Heart left ventricle (tissue), 16 donors: ENCODE measurements around the gene SKP1. TPM values are rescaled to one million over a fixed set of nuclear protein-coding genes. Genes with fewer than 3 reads are reported as not detected.
"Not testable (repeated sequence)": the region's sequence is repeated elsewhere in the genome, so short reads cannot be mapped to it uniquely, and the experiment has no call there.

ENCODE experiments used
- ATAC-seq, 4 donors: fragments of 200-7000 bp; cut with Tn5 transposase; one replicate each; pipeline ENCODE4 v1.9.1; 2020 to 2022; ENCODE audit warnings: moderate library complexity in 4 of 4, mild to moderate bottlenecking in 3 of 4, moderate number of reproducible peaks in 1 of 4
- DNase-seq, 5 donors: peaks; one replicate each; pipeline ENCODE4 v3.0.0-alpha.2; 2020
- H3K27ac ChIP-seq, 12 donors: fragments of 200-600 bp; sonication (generic) in 4 of 12; one replicate each; pipeline versions ENCODE4 v1.5.0 to v1.8.0; 2016 to 2022; ENCODE audit warnings: mild to moderate bottlenecking in 2 of 12
- H3K27me3 ChIP-seq, 9 donors: fragments of 200-600 bp; sonication (generic) in 2 of 9; one replicate each; pipeline versions ENCODE4 v1.5.1 to v1.8.0; 2016 to 2022; ENCODE audit warnings: mild to moderate bottlenecking in 3 of 9
- H3K36me3 ChIP-seq, 9 donors: fragments of 200-600 bp; sonication (generic) in 2 of 9; one replicate each; pipeline versions ENCODE4 v1.5.0 to v1.8.0; 2018 to 2022; ENCODE audit warnings: mild to moderate bottlenecking in 2 of 9
- H3K4me1 ChIP-seq, 12 donors: fragments of 200-600 bp; sonication (generic) in 4 of 12; one replicate each; pipeline versions ENCODE4 v1.5.0 to v1.8.0; 2016 to 2022; ENCODE audit warnings: mild to moderate bottlenecking in 3 of 12
- H3K4me3 ChIP-seq, 12 donors: fragments of 200-600 bp; sonication (generic) in 4 of 12; one replicate each; pipeline versions ENCODE4 v1.5.0 to v1.8.0; 2017 to 2022; ENCODE audit warnings: mild to moderate bottlenecking in 9 of 12, moderate library complexity in 4 of 12
- H3K9me3 ChIP-seq, 12 donors: fragments of 200-600 bp; sonication (generic) in 4 of 12; one replicate each; pipeline versions ENCODE4 v1.5.0 to v1.8.0; 2016 to 2022; ENCODE audit warnings: mild to moderate bottlenecking in 1 of 12
- CTCF ChIP-seq, 12 donors: fragments of 200-600 bp; sonication (generic) in 4 of 12; IDR thresholded peaks; one replicate each; pipeline versions ENCODE4 v1.5.0 to v1.8.0; 2018 to 2022; ENCODE audit warnings: antibody characterized with exemption in 12 of 12, mild to moderate bottlenecking in 5 of 12
- POLR2A ChIP-seq, 2 donors: fragments of 450-650 bp; IDR thresholded peaks; one replicate each; pipeline ENCODE4 v1.6.1; 2017; ENCODE audit warnings: antibody characterized with exemption in 2 of 2, mild to moderate bottlenecking in 2 of 2, moderate library complexity in 2 of 2
- WGBS, 4 donors: extraction: QIAGEN DNeasy Blood & Tissue Kit in 2 of 4; methylation state at CpG; one replicate each; pipeline versions ENCODE4 v1.1.5 to v1.1.7; 2013 to 2018; 5-methylcytosine and 5-hydroxymethylcytosine counted together
- intact Hi-C, 10 donors: fragments of 100-400 bp; cut with DNase I; formaldehyde crosslinking; loops; one replicate each; pipeline versions ENCODE4 v1.11.1 to v1.14.2; 2022
- polyA plus RNA-seq, 2 donors: library from polyadenylated mRNA; stranded (reverse); fragments of 200-250 nt; gene quantifications; one replicate each; pipeline ENCODE4 v1.2.3, GENCODE V29; 2013
- total RNA-seq, 9 donors: library from RNA; depleted of rRNA in 2 of 9; stranded (reverse); fragments of >200 nt in 2 of 9; fragmentation: NEBNext Ultra II Directional in 3 of 9; extraction: Animal tissue kit (Norgen Biotek cat#: 25700) in 3 of 9; gene quantifications; one replicate each; pipeline versions ENCODE4 v1.1.0 to v1.2.4, GENCODE V29; 2016 to 2023
- donor health status: ischemic (EF 13 %, LVEDD 7.1; RV severe dilation, severe dysfunction).
- donor health status: healthy with polysubstance abuse.
- donor health status: DM: no; HTN: yes; CAD: no.
- donor health status: DM: no; HTN: no; CAD: no.
- donor health status: ischemic (EF 25% LVEDD 6.9; RV normal size, moderate dysfunction).
- donor health status: ischemic (EF 25% LVEDD 5.7; RV mildly dilated, moderate dysfunction).
- donor health status: healthy.
- donor health status: DM: yes; HTN: yes; CAD: no.
- donor health status: ischemic (EF 35%, LVEDD 5.7; RV mildly dilated, moderate dysfunction).
- donor health status: nonischemic (EF 11% LVEDD 7.7; RV severe dilation, severe dysfunction).
- donor health status: DM: yes; HTN: yes; CAD: no.
- donor health status: PGD.
- donor health status: ischemic (EF 29% LVEDD 5.4; RV normal size, mild dysfunction).
- donor health status: nonischemic (EF 23%, LVEDD 6.1; RV moderate dilation, normal function).

The SKP1 gene
- total and polyA plus RNA-seq, 11 donors = 175 to 1,085 (median 459) TPM

GRCh38 chr5:134223406-134224248, 46.9 kb upstream of the SKP1 start:
- intact Hi-C loops = loop anchor here in 2 of 10 donors (5.0 kb wide), 2 partner anchors 36 to 41 kb away; no protein-coding TSS in a partner anchor
- no peaks in the 10 kb centered on the region for H3K9me3 ChIP-seq
- no peaks in the 10 kb centered on the region for H3K27me3 ChIP-seq
- WGBS, 4 donors = 17 to 25% (median 23%) methylated on average over 9 of the region's 9 CpGs
- H3K27ac ChIP-seq = peak overlapping the region in 9 of 12 donors; percentile 99 to 100 (median 100)
- H3K36me3 ChIP-seq = peaks cover 0 to 12% (median 3%) of the 10 kb centered on the region in 9 donors
- H3K4me1 ChIP-seq = peaks cover 8 to 82% (median 71%) of the 10 kb centered on the region in 12 donors
- DNase-seq (no peak), ATAC-seq (no peak)
- no peak for TF ChIP-seq CTCF (IDR thresholded peaks at IDR 0.05)
- TF ChIP-seq POLR2A (IDR thresholded peaks at IDR 0.05) = no peak
- peak overlapping the region in 11 of 12 donors; percentile 64 to 100 (median 95) for H3K4me3 ChIP-seq

GRCh38 chr5:134221690-134222089, 44.9 kb upstream of the SKP1 start:
- intact Hi-C loops = loop anchor here in 2 of 10 donors (5.0 kb wide), 2 partner anchors 34 to 39 kb away; no protein-coding TSS in a partner anchor
- 73 to 83% (median 82%) methylated on average over 5 of the region's 5 CpGs for WGBS, 4 donors
- Histone ChIP-seq H3K27ac (peak overlapping the region in 4 of 12 donors; percentile 5 to 100 (median 37)), H3K4me3 (peak overlapping the region in 4 of 12 donors; percentile 89 to 97 (median 96)), H3K36me3 (peaks cover 0 to 16% (median 3%) of the 10 kb centered on the region in 9 donors), H3K4me1 (peaks cover 8 to 84% (median 70%) of the 10 kb centered on the region in 12 donors)
- H3K9me3 ChIP-seq, DNase-seq, H3K27me3 ChIP-seq, ATAC-seq: not testable (repeated sequence)

- peaks cover 4 to 88% (median 58%) of the 10 kb centered on the region in 12 donors for H3K4me1 ChIP-seq
- H3K4me3 ChIP-seq = no peak overlapping the region
- DNase-seq = no peak
- TF ChIP-seq POLR2A (IDR thresholded peaks at IDR 0.05) (no peak), CTCF (IDR thresholded peaks at IDR 0.05) (no peak)
- H3K9me3 ChIP-seq = peaks cover 0 to 13% (median 0%) of the 10 kb centered on the region in 12 donors
- H3K27ac ChIP-seq = peak overlapping the region in 1 of 12 donors; percentile 28
- ATAC-seq = no peak
- intact Hi-C loops = loop anchor here in 1 of 10 donors (2.0 kb wide), 1 partner anchor 39 kb away; no protein-coding TSS in a partner anchor
- no peaks in the 10 kb centered on the region for H3K27me3 ChIP-seq
- WGBS, 4 donors = 47 to 59% (median 52%) methylated on average over 2 of the region's 2 CpGs
- peaks cover 0 to 18% (median 3%) of the 10 kb centered on the region in 9 donors for H3K36me3 ChIP-seq
Measured at GRCh38 chr5:134215757-134216156, 39.0 kb upstream of the SKP1 start.

GRCh38 chr5:134211263-134212031, 34.7 kb upstream of the SKP1 start:
- peaks cover 0 to 13% (median 0%) of the 10 kb centered on the region in 12 donors for H3K9me3 ChIP-seq
- DNase-seq, H3K27ac ChIP-seq, H3K27me3 ChIP-seq, intact Hi-C loops, H3K4me3 ChIP-seq, ATAC-seq: not testable (repeated sequence)
- WGBS, 4 donors = 93 to 96% (median 95%) methylated on average over 14 of the region's 14 CpGs
- H3K36me3 ChIP-seq = peaks cover 0 to 14% (median 0%) of the 10 kb centered on the region in 9 donors
- peaks cover 3 to 89% (median 64%) of the 10 kb centered on the region in 12 donors for H3K4me1 ChIP-seq
